ENCODE measurements around the gene LIN28B. TPM values are rescaled to one million over a fixed set of nuclear protein-coding genes. Genes with fewer than 3 reads are reported as not detected.

The LIN28B gene
- total and polyA plus RNA-seq, 4 donors: 2.8 TPM; not detected in 3

DNA sequence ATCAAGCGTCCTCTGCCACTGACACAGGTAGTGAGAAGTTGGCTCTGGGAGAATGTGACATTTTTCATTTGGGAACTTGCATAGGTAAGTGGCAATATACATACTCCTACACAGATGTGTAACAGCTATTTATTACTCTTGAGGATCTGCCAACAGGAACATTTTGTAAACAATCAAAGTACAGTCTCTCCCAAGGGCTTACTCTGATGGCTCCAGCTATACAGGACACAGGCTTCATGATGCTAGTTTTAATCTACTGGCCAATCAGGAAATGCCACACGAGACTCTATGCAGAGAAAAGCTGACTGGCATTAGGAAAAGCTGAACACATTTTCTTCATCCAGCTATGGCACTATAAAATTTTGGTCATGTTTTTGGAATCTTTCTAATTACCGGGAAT is 165.1 kb downstream of the LIN28B start:
- Histone ChIP-seq H3K36me3 (ENCODE audit: control insufficient read depth in 4 of 4, insufficient read depth in 3 of 4, low read depth in 1 of 4, low read length in 3 of 4) (no peaks in the 10 kb centered on the region), H3K9me3 (ENCODE audit: control insufficient read depth in 4 of 4, low read length in 3 of 4) (no peaks in the 10 kb centered on the region), H3K4me1 (ENCODE audit: control insufficient read depth in 4 of 4, insufficient read depth in 4 of 4, low read length in 3 of 4) (no peaks in the 10 kb centered on the region), H3K4me3 (ENCODE audit: low read depth in 1 of 3, low read length in 3 of 3) (no peak overlapping the region), H3K9ac (ENCODE audit: low read depth in 1 of 2, low read length in 2 of 2) (no peak overlapping the region), H3K27ac (ENCODE audit: low read depth in 1 of 2, low read length in 2 of 2) (no peak overlapping the region), H3K27me3 (ENCODE audit: control insufficient read depth in 4 of 4, insufficient read depth in 4 of 4, low read length in 3 of 4) (no peaks in the 10 kb centered on the region)
- no peak for DNase-seq (ENCODE audit: low spot score)
- WGBS: 74% methylated on average over 3 of the region's 3 CpGs
- TF ChIP-seq GABPA (IDR thresholded peaks at IDR 0.05 in 1 of 2, conservative IDR thresholded peaks at IDR 0.05 in 1 of 2) (no peak), RXRA (IDR thresholded peaks at IDR 0.05) (no peak), SP1 (IDR thresholded peaks at IDR 0.05) (no peak), EGR1 (IDR thresholded peaks at IDR 0.05; ENCODE audit: low read depth in 2 of 2) (no peak), NR2F2 (IDR thresholded peaks at IDR 0.05) (no peak), REST (IDR thresholded peaks at IDR 0.05) (no peak), HNF4G (IDR thresholded peaks at IDR 0.05) (no peak), FOXA2 (IDR thresholded peaks at IDR 0.05) (no peak), HNF4A (conservative IDR thresholded peaks at IDR 0.05) (no peak), YY1 (IDR thresholded peaks at IDR 0.05) (no peak)
- TF ChIP-seq, protein P1, sequence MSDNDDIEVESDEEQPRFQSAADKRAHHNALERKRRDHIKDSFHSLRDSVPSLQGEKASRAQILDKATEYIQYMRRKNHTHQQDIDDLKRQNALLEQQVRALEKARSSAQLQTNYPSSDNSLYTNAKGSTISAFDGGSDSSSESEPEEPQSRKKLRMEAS (IDR thresholded peaks at IDR 0.05): no peak
- TF ChIP-seq, protein P2, sequence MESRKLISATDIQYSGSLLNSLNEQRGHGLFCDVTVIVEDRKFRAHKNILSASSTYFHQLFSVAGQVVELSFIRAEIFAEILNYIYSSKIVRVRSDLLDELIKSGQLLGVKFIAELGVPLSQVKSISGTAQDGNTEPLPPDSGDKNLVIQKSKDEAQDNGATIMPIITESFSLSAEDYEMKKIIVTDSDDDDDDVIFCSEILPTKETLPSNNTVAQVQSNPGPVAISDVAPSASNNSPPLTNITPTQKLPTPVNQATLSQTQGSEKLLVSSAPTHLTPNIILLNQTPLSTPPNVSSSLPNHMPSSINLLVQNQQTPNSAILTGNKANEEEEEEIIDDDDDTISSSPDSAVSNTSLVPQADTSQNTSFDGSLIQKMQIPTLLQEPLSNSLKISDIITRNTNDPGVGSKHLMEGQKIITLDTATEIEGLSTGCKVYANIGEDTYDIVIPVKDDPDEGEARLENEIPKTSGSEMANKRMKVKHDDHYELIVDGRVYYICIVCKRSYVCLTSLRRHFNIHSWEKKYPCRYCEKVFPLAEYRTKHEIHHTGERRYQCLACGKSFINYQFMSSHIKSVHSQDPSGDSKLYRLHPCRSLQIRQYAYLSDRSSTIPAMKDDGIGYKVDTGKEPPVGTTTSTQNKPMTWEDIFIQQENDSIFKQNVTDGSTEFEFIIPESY (IDR thresholded peaks at IDR 0.05): no peak

DNA sequence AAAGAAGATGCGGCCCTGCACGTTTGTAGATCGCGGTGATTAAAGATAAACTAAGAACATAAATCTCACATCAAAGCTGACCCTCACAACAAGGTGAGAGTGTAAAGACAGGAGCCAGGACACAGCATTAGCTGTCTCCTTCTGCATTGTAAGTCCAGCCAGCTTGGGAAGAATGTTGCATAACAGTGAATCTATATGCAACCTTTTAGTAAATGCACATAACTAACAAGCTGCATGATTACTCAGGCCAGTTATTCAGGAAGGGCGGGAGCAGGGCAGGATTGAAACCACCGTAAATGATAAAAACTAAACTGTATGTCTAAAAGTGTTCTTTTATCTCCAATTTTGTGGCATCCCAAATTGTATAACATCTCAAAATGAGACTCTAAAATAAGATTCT is 165.8 kb downstream of the LIN28B start:
- DNase-seq (ENCODE audit: low spot score): no peak
- Histone ChIP-seq H3K9me3 (ENCODE audit: control insufficient read depth in 4 of 4, low read length in 3 of 4) (no peaks in the 10 kb centered on the region), H3K27me3 (ENCODE audit: control insufficient read depth in 4 of 4, insufficient read depth in 4 of 4, low read length in 3 of 4) (no peaks in the 10 kb centered on the region), H3K27ac (ENCODE audit: low read depth in 1 of 2, low read length in 2 of 2) (no peak overlapping the region), H3K36me3 (ENCODE audit: control insufficient read depth in 4 of 4, insufficient read depth in 3 of 4, low read depth in 1 of 4, low read length in 3 of 4) (no peaks in the 10 kb centered on the region), H3K9ac (ENCODE audit: low read depth in 1 of 2, low read length in 2 of 2) (no peak overlapping the region), H3K4me1 (ENCODE audit: control insufficient read depth in 4 of 4, insufficient read depth in 4 of 4, low read length in 3 of 4) (no peaks in the 10 kb centered on the region), H3K4me3 (ENCODE audit: low read depth in 1 of 3, low read length in 3 of 3) (no peak overlapping the region)
- WGBS: 66% methylated on average over 6 of the region's 6 CpGs
- TF ChIP-seq, protein P3, sequence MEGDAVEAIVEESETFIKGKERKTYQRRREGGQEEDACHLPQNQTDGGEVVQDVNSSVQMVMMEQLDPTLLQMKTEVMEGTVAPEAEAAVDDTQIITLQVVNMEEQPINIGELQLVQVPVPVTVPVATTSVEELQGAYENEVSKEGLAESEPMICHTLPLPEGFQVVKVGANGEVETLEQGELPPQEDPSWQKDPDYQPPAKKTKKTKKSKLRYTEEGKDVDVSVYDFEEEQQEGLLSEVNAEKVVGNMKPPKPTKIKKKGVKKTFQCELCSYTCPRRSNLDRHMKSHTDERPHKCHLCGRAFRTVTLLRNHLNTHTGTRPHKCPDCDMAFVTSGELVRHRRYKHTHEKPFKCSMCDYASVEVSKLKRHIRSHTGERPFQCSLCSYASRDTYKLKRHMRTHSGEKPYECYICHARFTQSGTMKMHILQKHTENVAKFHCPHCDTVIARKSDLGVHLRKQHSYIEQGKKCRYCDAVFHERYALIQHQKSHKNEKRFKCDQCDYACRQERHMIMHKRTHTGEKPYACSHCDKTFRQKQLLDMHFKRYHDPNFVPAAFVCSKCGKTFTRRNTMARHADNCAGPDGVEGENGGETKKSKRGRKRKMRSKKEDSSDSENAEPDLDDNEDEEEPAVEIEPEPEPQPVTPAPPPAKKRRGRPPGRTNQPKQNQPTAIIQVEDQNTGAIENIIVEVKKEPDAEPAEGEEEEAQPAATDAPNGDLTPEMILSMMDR (IDR thresholded peaks at IDR 0.05; ENCODE audit: low read depth, low read length, missing input control): no peak
- TF ChIP-seq FOXA1 (IDR thresholded peaks at IDR 0.05) (no peak), TAF1 (conservative IDR thresholded peaks at IDR 0.05) (no peak), JUND (IDR thresholded peaks at IDR 0.05) (no peak), REST (IDR thresholded peaks at IDR 0.05) (no peak), RXRA (IDR thresholded peaks at IDR 0.05) (no peak), HNF4G (IDR thresholded peaks at IDR 0.05) (no peak), HNF4A (conservative IDR thresholded peaks at IDR 0.05) (no peak), NR2F2 (IDR thresholded peaks at IDR 0.05) (no peak), YY1 (IDR thresholded peaks at IDR 0.05) (no peak), RAD21 (IDR thresholded peaks at IDR 0.05) (no peak), GABPA (IDR thresholded peaks at IDR 0.05 in 1 of 2, conservative IDR thresholded peaks at IDR 0.05 in 1 of 2) (no peak), EGR1 (IDR thresholded peaks at IDR 0.05; ENCODE audit: low read depth in 2 of 2) (no peak), ATF3 (IDR thresholded peaks at IDR 0.05) (no peak), SP1 (IDR thresholded peaks at IDR 0.05) (no peak)
- TF ChIP-seq, protein P1 (IDR thresholded peaks at IDR 0.05): no peak
- TF ChIP-seq, protein P2 (IDR thresholded peaks at IDR 0.05): no peak
